ENCODE data around the gene INPP4A. TPM values are rescaled to one million over a fixed set of nuclear protein-coding genes. Genes with fewer than 3 reads are reported as not detected.

INPP4A gene
- polyA plus RNA-seq, 1 experiment, result 12.9 TPM

- peaks cover 9% of the 10 kb centered on the region for H3K27me3 ChIP-seq (ENCODE audit: control insufficient read depth, insufficient read depth, low read length)
- CTCF ChIA-PET, result no interaction called here
- TF ChIP-seq CTCF (IDR thresholded peaks at IDR 0.05; ENCODE audit: low read depth, low read length), result no peak
- no peak overlapping the region for H3K4me3 ChIP-seq (ENCODE audit: low read depth, low read length)
- no peak for DNase-seq (ENCODE audit: low read depth, low spot score)
- no peak overlapping the region for H3K27ac ChIP-seq (ENCODE audit: low read depth, low read length)
- peaks cover 6% of the 10 kb centered on the region; the same call in 1 of the 2 replicates for H3K9me3 ChIP-seq (ENCODE audit: control insufficient read depth, insufficient read depth, low read length)
- POLR2A ChIA-PET, result no interaction called here
These were observed 6.2 kb upstream of the INPP4A start for GRCh38 chr2:98438190-98439133.

GRCh38 chr2:98441706-98442450 lies 2.8 kb upstream of the INPP4A start:
- Histone ChIP-seq H3K4me3 (ENCODE audit: low read depth, low read length) (no peak overlapping the region), H3K9me3 (ENCODE audit: control insufficient read depth, insufficient read depth, low read length) (no peaks in the 10 kb centered on the region), H3K27me3 (ENCODE audit: control insufficient read depth, insufficient read depth, low read length) (peaks cover 9% of the 10 kb centered on the region), H3K27ac (ENCODE audit: low read depth, low read length) (no peak overlapping the region)
- TF ChIP-seq CTCF (IDR thresholded peaks at IDR 0.05; ENCODE audit: low read depth, low read length), result no peak
- ChIA-PET POLR2A (no interaction called here), CTCF (interaction anchor here (1.2 kb wide), 1 partner anchor 29 kb away, joined by 4 read pairs; no protein-coding TSS in a partner anchor)
- no peak for DNase-seq (ENCODE audit: low read depth, low spot score)

- ChIA-PET POLR2A (no interaction called here), CTCF (interaction anchor here (1.2 kb wide), 1 partner anchor 29 kb away, joined by 4 read pairs; no protein-coding TSS in a partner anchor)
- H3K4me3 ChIP-seq (ENCODE audit: low read depth, low read length), result no peak overlapping the region
- DNase-seq (ENCODE audit: low read depth, low spot score), result no peak
- H3K9me3 ChIP-seq (ENCODE audit: control insufficient read depth, insufficient read depth, low read length), result no peaks in the 10 kb centered on the region
- H3K27me3 ChIP-seq (ENCODE audit: control insufficient read depth, insufficient read depth, low read length), result peaks cover 6% of the 10 kb centered on the region
- no peak overlapping the region for H3K27ac ChIP-seq (ENCODE audit: low read depth, low read length)
- no peak for TF ChIP-seq CTCF (IDR thresholded peaks at IDR 0.05; ENCODE audit: low read depth, low read length)
These were observed 2.2 kb upstream of the INPP4A start for GRCh38 chr2:98442488-98442887.

- CTCF ChIA-PET, result no interaction called here
These were observed 572 bp downstream of the INPP4A start for GRCh38 chr2:98445177-98445682.

More at GRCh38 chr2:98445177-98445682, 572 bp downstream of the INPP4A start:
- DNase-seq (ENCODE audit: low read depth, low spot score), result no peak
- H3K4me3 ChIP-seq (ENCODE audit: low read depth, low read length), result peak overlapping the region; percentile 75
- no peak overlapping the region for H3K27ac ChIP-seq (ENCODE audit: low read depth, low read length)
- POLR2A ChIA-PET, result no interaction called here
- no peaks in the 10 kb centered on the region for H3K27me3 ChIP-seq (ENCODE audit: control insufficient read depth, insufficient read depth, low read length)
- no peaks in the 10 kb centered on the region for H3K9me3 ChIP-seq (ENCODE audit: control insufficient read depth, insufficient read depth, low read length)
- no peak for TF ChIP-seq CTCF (IDR thresholded peaks at IDR 0.05; ENCODE audit: low read depth, low read length)

All from AG04450 (cell line).